GM12872 (cell line): ENCODE measurements around the gene KLK10.

Experiments used
- CTCF ChIP-seq: IDR thresholded peaks from 3 replicates; pipeline ENCODE4 v1.5.1; 2011; ENCODE audit warnings: low read depth, mild to moderate bottlenecking, low read length, moderate library complexity; ENCODE audit not compliant: insufficient read depth

The KLK10 gene

GRCh38 chr19:51059715-51060114 is 40.2 kb upstream of the KLK10 start:
- TF ChIP-seq CTCF, result no peak

GRCh38 chr19:51055866-51056265 is 36.4 kb upstream of the KLK10 start:
- TF ChIP-seq CTCF, result no peak

GRCh38 chr19:51047031-51047335 is 27.5 kb upstream of the KLK10 start:
- no peak for TF ChIP-seq CTCF

GRCh38 chr19:51044327-51044726 is 24.8 kb upstream of the KLK10 start:
- no peak for TF ChIP-seq CTCF

GRCh38 chr19:51043497-51043896 is 24.0 kb upstream of the KLK10 start:
- no peak for TF ChIP-seq CTCF

GRCh38 chr19:51040151-51040550 is 20.6 kb upstream of the KLK10 start:
- no peak for TF ChIP-seq CTCF

- TF ChIP-seq CTCF, result no peak
These were observed 17.0 kb upstream of the KLK10 start for GRCh38 chr19:51036519-51036918.

- TF ChIP-seq CTCF, result no peak
These were observed 15.2 kb upstream of the KLK10 start, which contains the start of gene KLK12 for GRCh38 chr19:51034704-51035103. Gene KLK12 (minus strand): TSS chr19:51035002. CDS start chr19:51034621, 381 bp downstream.
